Gastroesophageal sphincter (tissue), 3 donors: ENCODE data around the gene ESRRA.

Experiments
- CTCF ChIP-seq, 4 experiments: fragments of 200-600 bp in 2 of 4; fragments of 450-650 bp in 2 of 4; sonication (generic) in 1 of 4; IDR thresholded peaks; one replicate each; pipeline ENCODE4 v1.5.1; 2017 to 2019; ENCODE audit warnings: antibody characterized with exemption in 4 of 4, mild to moderate bottlenecking in 2 of 4, moderate library complexity in 2 of 4
- EP300 ChIP-seq: sonication (generic); formaldehyde crosslinking; IDR thresholded peaks from one replicate; pipeline ENCODE4 v1.6.1; 2017; ENCODE audit warnings: antibody characterized with exemption, mild to moderate bottlenecking
- POLR2A ChIP-seq, 2 donors: fragments of 450-650 bp; IDR thresholded peaks; one replicate each; pipeline ENCODE4 v1.6.1; 2017; ENCODE audit warnings: antibody characterized with exemption in 2 of 2, mild to moderate bottlenecking in 2 of 2, moderate library complexity in 1 of 2
- POLR2AphosphoS5 ChIP-seq: sonication (generic); formaldehyde crosslinking; IDR thresholded peaks from one replicate; pipeline ENCODE4 v1.6.1; 2017; ENCODE audit warnings: antibody characterized with exemption

- no peak for TF ChIP-seq CTCF (IDR thresholded peaks at IDR 0.05)
- TF ChIP-seq EP300 = no peak
- no peak for TF ChIP-seq POLR2AphosphoS5
- no peak for TF ChIP-seq POLR2A (IDR thresholded peaks at IDR 0.05)
Measured at GRCh38 chr11:64260147-64260708, 45.1 kb upstream of the ESRRA start.
